Left lung (tissue), 10 donors: ENCODE data around the gene PCMTD2. TPM values are rescaled to one million over a fixed set of nuclear protein-coding genes. Genes with fewer than 3 reads are reported as not detected.

Source experiments
- ATAC-seq: fragments of 200-7000 bp; cut with Tn5 transposase; one replicate; pipeline ENCODE4 v1.9.1; 2020; ENCODE audit warnings: moderate library complexity
- DNase-seq, 4 donors: peaks; one replicate each; pipeline ENCODE4 v3.0.0-alpha.2; 2013 to 2020
- H3K27ac ChIP-seq, 2 donors: fragments of 200-600 bp; sonication (generic) in 1 of 2; one replicate each; pipeline versions ENCODE4 v1.5.0 to v1.8.0; 2020 to 2021
- H3K27me3 ChIP-seq, 2 donors: fragments of 200-600 bp; sonication (generic) in 1 of 2; one replicate each; pipeline versions ENCODE4 v1.5.0 to v1.8.0; 2020 to 2021
- H3K36me3 ChIP-seq, 2 donors: fragments of 200-600 bp; sonication (generic) in 1 of 2; one replicate each; pipeline versions ENCODE4 v1.5.0 to v1.8.0; 2020 to 2021
- H3K4me1 ChIP-seq, 2 donors: fragments of 200-600 bp; one replicate each; pipeline ENCODE4 v1.8.0; 2021
- H3K4me3 ChIP-seq, 2 donors: fragments of 200-600 bp; sonication (generic) in 1 of 2; one replicate each; pipeline versions ENCODE4 v1.5.0 to v1.8.0; 2020 to 2021; ENCODE audit warnings: mild to moderate bottlenecking in 1 of 2
- H3K9me3 ChIP-seq, 2 donors: fragments of 200-600 bp; sonication (generic) in 1 of 2; one replicate each; pipeline versions ENCODE4 v1.5.0 to v1.8.0; 2020 to 2021
- CTCF ChIP-seq, 2 donors: fragments of 200-600 bp; sonication (generic) in 1 of 2; IDR thresholded peaks; one replicate each; pipeline versions ENCODE4 v1.5.0 to v1.8.0; 2021; ENCODE audit warnings: antibody characterized with exemption in 2 of 2
- intact Hi-C, 2 donors: fragments of 100-400 bp; cut with DNase I; formaldehyde crosslinking; loops; one replicate each; pipeline versions ENCODE4 v1.11.2 to v1.14.2; 2022
- polyA plus RNA-seq, 6 donors: library from polyadenylated mRNA; unstranded; fragments of 120-200 nt; gene quantifications; one replicate each; pipeline ENCODE4 v1.2.1, GENCODE V29; 2013; ENCODE audit not compliant: insufficient read length in 6 of 6
- total RNA-seq, 2 donors: library from RNA; stranded (reverse); fragmentation: NEBNext Ultra II Directional; extraction: Animal tissue kit (Norgen Biotek cat#: 25700); gene quantifications; one replicate each; pipeline ENCODE4 v1.2.1, GENCODE V29; 2021
- donor health status: DM: no; HTN: yes; CAD: no.
- donor health status: DM: no; HTN: no; CAD: no.

PCMTD2 gene
- total and polyA plus RNA-seq, 8 donors: 31.6 to 163 (median 124) TPM

DNA sequence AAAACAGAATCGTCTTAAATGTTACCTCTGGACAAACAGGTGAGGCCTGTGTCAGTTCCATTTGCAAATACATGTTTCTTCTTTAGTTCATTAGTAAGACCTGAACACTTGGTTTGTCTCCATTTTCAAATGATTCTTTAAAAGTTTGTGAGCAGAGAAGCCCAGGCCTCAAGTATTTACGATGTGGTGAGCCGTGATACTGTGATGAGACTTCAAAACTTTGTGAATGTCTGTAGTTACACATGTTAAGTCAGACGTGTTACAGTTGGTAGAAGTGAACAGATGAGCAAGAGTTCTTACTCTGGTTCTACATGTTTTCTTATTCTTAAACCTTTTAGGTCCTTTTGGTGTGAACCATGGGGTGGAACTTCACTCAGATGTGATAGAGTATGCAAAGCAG, 8.5 kb downstream of the PCMTD2 start:
- Histone ChIP-seq H3K9me3 (no peaks in the 10 kb centered on the region), H3K36me3 (peaks cover 0 to 9% of the 10 kb centered on the region in 2 donors), H3K27ac (no peak overlapping the region), H3K4me1 (peaks cover 0 to 17% of the 10 kb centered on the region in 2 donors), H3K4me3 (no peak overlapping the region), H3K27me3 (no peaks in the 10 kb centered on the region)
- intact Hi-C loops: no loop called here
- no peak for TF ChIP-seq CTCF (IDR thresholded peaks at IDR 0.05)
- no peak for DNase-seq
- ATAC-seq: no peak

DNA sequence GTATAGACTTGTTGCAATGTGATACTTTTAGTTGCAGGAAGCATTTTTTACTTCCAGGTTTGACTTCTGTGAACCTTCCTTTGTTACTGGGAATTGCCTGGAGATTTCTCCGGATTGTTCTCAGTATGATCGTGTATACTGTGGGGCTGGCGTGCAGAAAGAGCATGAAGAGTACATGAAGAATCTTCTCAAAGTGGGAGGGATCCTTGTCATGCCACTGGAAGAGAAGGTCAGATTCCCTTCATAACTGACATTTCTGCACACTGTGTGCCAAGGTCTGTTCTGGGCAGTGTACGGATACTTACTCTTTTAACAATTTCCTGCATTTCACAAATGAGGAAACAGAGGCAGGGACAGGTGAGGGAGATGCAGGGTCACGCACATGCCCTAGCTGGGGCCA, 9.7 kb downstream of the PCMTD2 start:
- no peak for DNase-seq
- TF ChIP-seq CTCF (IDR thresholded peaks at IDR 0.05): no peak
- Histone ChIP-seq H3K9me3 (no peaks in the 10 kb centered on the region), H3K4me1 (peaks cover 0 to 12% of the 10 kb centered on the region in 2 donors), H3K36me3 (peaks cover 0 to 9% of the 10 kb centered on the region in 2 donors), H3K27me3 (no peaks in the 10 kb centered on the region), H3K27ac (no peak overlapping the region), H3K4me3 (no peak overlapping the region)
- intact Hi-C loops: no loop called here
- ATAC-seq: no peak

DNA sequence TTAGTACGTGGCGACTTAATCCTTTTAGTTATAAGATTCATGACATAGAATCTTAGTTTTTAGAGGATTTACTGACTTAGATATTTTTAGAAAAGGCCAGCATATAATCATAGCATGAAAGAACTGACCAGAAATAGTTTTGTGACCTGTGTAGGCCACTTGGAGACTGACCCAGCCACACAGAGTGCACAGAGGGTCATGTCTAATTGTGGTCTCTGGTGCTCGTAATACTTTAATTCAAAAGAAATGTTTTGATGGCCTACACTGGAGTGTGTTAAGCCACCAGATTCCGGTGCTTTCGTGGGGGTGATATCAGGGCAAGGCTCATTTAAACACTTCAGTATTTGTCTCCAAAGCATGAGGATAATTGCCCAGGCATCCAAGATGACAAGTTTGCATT, 11.4 kb downstream of the PCMTD2 start:
- H3K9me3 ChIP-seq: no peaks in the 10 kb centered on the region
- H3K4me1 ChIP-seq: no peaks in the 10 kb centered on the region
- intact Hi-C loops: no loop called here
- no peak for TF ChIP-seq CTCF (IDR thresholded peaks at IDR 0.05)
- H3K4me3 ChIP-seq: no peak overlapping the region
- no peak for ATAC-seq
- H3K27ac ChIP-seq: no peak overlapping the region
- peaks cover 0 to 9% of the 10 kb centered on the region in 2 donors for H3K36me3 ChIP-seq
- no peaks in the 10 kb centered on the region for H3K27me3 ChIP-seq
- DNase-seq: no peak

GRCh38 chr20:64268174-64268573, 12.6 kb downstream of the PCMTD2 start:
- no peak for DNase-seq
- Histone ChIP-seq H3K9me3 (no peaks in the 10 kb centered on the region), H3K4me1 (no peaks in the 10 kb centered on the region), H3K27ac (no peak overlapping the region), H3K36me3 (peaks cover 0 to 15% of the 10 kb centered on the region in 2 donors), H3K4me3 (no peak overlapping the region), H3K27me3 (no peaks in the 10 kb centered on the region)
- no peak for ATAC-seq
- no peak for TF ChIP-seq CTCF (IDR thresholded peaks at IDR 0.05)
- intact Hi-C loops: no loop called here

DNA sequence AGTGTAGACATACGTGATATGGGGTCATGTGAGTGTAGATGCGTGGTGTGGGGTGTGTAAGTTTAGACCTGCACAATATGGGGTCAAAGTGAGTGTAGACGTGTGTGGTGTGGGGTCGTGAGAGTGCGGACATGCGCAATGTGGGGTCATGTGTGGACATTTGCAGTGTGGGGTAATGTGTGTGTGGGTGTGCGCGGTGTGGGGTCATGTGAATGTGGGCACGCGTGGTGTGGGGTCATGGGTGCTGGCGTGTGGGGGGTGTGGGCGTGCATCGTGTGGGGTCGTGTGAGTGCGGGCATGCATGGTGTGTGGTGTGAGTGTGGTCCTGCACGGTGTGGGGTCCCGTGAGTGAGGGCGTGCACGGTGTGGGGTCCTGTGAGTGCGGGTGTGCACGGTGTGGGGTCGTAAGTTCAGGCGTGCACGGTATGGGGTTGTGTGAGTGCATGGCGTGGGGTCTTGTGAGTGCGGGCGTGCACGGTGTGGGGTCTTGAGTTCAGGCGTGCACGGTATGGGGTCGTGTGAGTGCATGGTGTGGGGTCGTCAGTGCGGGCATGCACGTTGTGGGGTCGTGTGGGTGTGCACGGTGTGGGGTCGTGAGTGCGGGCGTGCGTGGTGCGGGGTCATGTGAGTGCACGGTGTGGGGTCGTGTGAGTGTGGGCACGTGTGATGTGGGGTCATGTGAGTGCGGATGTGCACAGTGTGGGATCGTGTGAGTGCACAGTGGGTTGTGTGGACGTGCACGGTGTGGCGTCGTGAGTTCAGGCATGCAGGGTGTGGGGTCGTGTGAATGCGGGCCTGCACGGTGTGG, 14.3 kb downstream of the PCMTD2 start:
- Histone ChIP-seq H3K27me3 (no peaks in the 10 kb centered on the region), H3K9me3 (no peaks in the 10 kb centered on the region), H3K36me3 (peaks cover 0 to 22% of the 10 kb centered on the region in 2 donors), H3K4me1 (no peaks in the 10 kb centered on the region), H3K27ac (no peak overlapping the region), H3K4me3 (no peak overlapping the region)
- TF ChIP-seq CTCF (IDR thresholded peaks at IDR 0.05): no peak
- intact Hi-C loops: no loop called here
- ATAC-seq (no peak), DNase-seq (no peak)
